HEK293T (cell line): ENCODE measurements around the gene THOC5.

Experiments
- SUZ12 ChIP-seq: fragments of 450-650 bp; IDR thresholded peaks from 2 replicates; pipeline ENCODE4 v1.6.1; 2016; ENCODE audit warnings: mild to moderate bottlenecking
- ZNF384 ChIP-seq: fragments of 450-650 bp; IDR thresholded peaks from 2 replicates; pipeline ENCODE4 v1.6.1; 2016

GRCh38 chr22:29519996-29520395 is 33.6 kb downstream of the THOC5 start:
- TF ChIP-seq SUZ12 = no peak
- no peak for TF ChIP-seq ZNF384
